NCI-H128 (cell line): ENCODE measurements around the gene SYT7.

Experiments
- DNase-seq: peaks from one replicate; lab custom pipeline; 2025; ENCODE audit not compliant: unreplicated experiment; lab: John Stamatoyannopoulos, UW

SYT7 gene

DNA sequence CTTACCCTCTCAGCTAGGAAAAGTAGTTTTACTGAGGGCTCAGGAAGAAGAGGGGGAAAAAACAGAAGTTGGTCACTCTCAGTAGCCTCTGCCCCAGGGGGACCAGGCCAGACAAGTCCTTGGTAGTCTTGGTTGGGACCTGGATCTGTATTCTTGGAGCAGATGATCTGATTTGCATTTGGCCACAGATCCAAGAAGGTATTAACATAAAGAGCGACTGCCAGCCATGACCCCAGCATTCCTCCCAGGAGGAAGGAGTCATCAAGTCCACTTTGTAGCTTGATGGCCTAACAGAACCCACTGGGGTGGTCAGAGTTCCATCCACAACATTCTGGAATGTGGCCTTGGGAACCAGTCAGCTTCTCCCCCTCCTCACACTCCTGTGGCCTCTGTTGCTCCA lies 78.4 kb downstream of the SYT7 start:
- DNase-seq = no peak

DNA sequence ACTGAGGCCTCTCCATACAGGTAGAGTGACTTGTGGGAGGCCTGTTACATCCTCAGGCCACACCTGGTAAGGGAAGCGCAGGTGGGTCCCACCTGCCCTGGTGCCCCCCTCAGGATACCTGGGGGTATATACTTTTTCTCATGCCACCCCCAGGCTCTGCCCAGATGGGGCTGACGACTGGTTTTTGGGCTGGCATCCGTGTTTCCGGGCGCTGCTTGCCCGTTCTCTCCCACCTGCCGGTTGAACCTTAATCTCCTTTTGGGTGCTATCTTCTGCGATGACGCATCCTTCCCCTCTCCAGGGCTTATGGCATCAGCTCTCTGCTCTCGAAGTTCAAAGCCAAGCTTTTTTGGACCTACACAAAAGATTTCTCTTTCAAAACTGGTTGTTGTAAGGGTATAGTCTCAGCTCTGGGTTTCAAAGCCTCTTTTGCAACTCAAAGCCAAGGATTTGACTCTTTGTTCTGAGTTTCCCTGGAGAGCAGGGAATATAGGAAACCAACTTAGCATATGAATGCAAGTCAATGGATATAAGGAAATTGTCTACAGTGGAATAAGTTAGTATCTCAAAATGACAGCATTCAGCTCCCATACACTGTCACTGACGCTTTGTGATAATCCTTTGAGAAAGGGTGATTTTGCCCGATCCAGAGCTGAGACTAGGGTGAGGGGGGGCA lies 80.9 kb downstream of the SYT7 start:
- DNase-seq = no peak

DNA sequence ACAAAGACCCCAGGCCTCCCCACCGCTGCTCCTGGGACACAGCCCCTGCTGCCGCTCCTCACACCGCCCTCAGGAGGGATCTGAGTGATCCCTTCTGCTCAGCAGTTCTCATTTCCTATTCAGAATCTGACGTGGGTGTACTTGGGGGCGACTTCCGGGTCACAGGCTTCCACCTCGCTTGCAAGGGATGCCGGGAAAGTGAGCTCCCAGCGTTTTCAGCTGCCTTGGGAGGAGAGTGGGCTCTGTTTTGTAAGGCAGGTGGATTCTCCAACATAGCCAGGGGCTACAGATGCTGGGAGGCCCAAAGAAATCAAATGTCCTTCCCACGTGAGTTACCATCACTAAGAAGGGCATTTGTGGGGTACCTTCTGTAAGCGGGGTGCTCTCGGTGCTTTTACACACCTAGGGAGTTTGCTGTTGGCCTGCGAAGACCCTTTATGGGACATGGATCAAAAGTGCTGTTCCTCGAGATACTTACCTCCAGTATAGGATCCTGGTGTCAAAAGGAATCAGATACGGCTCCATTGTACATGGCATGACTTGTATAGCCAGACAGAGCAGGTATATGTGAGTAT lies 82.0 kb downstream of the SYT7 start:
- no peak for DNase-seq

DNA sequence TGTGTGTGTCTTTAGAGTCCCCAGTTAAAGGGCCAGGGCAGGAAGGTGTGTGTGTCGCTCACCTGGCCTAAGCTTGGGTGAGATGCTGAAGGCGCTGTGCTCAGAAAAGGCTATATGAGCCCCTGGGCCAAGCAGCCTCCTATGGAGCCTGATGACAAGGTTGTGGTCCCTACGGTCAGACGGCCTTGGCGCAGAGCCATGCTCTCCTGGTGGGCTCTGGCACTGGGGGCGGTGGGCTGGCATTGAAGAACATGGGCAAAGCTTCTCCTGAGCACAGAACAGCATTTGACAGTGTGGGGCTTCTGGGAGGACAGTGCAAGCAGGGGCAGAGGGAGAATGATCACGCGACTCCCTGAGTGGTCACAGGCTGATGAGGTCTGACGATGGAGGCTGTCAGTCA lies 83.0 kb downstream of the SYT7 start:
- DNase-seq = no peak

DNA sequence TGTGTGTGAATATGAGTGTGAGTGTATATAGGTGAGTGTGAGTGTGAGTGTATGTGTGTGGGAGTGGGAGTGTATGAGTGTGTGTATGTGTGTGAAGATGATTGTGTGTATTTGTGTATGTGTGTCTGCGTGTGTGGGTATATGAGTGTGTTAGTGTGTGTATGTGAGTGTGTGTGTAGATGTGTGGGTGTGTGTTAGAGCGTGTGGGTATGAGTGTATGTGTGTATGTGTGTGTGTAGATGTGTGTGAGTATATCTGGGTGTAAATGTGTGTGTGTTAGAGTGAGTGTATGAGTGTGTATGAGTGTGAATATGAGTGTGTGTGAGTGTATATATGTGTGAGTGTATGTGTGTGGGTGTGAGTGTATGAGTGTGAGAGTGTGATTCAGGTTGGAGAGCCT lies 83.4 kb downstream of the SYT7 start:
- DNase-seq = no peak

DNA sequence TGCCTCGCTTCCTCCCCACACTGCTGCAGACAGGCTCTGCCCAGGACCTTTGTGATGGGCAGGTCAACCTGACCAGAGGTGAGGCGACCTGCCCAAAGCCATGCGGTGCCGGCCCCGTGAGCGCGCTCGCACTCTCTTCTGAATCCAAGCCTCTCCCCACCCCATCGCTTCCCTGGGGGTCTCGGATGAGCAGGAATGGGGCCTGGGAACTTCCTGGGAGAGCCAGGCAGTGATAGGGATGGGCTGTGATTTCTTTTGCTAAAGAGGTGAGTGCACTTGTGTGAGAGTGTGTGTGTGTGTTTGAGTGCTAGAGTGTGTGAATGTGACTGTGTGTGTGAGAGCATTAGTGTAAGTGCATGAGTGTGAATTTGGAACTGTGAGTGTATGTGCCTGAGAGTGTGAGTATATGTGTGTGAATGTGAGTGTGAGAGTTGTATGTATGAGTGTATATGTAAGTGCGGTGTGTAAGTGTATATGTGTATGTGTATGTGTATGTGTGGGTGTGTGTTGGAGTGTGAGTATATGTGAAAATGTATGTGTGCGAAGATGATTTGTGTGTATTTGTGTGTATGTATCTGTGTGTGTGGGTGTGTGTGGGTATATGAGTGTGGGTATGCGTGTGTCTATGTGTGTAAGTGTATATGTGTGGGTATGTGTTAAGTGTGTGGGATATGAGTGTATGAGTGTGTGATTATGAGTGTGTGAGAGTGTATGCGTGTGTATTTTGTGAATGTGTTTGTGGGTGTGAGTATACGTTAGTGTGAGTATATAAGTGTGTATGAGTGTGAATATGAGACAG lies 84.1 kb downstream of the SYT7 start:
- DNase-seq = no peak

DNA sequence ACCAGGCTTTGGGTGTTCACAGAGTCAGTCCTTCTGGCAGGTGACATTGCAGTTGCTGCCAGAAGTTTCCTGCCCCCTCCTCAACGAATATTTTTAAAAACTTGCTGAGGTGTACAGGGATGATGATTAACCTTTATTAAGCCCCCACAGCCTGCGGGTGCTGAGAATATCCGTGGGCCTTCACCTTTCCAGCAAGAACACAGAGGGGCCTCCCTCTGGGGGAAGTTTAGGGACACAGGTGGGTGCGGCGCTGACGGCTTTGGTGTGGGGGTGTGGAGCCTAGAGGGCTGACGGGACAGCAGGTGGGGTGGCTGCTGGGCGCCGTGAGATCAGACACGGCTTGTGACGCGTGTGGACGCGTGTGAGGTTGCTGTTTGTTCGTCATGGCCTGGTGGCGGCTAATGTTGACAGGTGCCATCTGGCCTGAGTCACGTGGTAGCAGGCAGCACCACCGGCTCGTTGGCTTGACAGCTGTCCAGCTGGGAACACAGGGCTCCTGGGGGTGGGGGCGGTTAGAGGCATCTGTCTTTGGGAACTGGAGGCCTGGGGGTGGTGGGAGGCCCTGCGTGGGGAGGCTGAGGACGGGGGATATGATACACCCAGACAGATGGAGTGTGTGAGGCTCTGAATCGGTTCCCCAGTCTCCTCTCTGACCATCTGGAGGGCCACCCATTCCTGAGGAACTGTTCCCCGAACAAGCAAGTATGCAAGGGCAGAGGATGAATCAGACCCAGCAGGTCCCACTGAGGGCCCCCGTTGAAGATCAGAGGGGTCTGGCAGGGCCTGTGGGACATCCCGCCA lies 84.9 kb downstream of the SYT7 start:
- DNase-seq = no peak

DNA sequence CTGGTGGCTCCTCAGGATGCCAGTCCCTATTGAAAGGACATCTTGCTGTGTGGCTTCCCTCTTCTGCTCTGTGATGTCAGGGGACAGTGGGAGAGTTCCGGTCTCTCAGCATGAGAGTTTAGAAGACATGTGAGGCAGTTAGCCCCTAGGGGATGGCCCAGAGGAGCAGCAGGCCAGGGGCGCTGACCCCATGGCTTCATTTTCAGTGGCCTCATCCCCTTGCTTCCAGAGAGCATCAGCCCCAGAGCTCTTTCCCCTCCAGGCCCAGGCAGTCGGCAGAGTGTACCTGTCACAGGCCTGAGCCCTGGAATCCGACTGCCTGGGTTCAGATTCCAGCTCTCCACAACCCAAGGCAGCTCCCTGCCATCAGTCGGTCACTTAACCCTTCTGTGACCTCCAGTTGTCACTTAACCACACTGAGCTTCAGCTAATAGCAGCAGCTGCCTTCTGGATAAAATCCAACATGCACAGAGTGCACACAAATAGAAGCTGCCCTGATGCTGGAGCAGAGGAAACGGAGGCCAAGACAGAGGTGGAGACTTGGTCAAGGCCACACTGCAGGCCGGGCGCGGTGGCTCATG lies 86.4 kb downstream of the SYT7 start:
- DNase-seq = no peak

DNA sequence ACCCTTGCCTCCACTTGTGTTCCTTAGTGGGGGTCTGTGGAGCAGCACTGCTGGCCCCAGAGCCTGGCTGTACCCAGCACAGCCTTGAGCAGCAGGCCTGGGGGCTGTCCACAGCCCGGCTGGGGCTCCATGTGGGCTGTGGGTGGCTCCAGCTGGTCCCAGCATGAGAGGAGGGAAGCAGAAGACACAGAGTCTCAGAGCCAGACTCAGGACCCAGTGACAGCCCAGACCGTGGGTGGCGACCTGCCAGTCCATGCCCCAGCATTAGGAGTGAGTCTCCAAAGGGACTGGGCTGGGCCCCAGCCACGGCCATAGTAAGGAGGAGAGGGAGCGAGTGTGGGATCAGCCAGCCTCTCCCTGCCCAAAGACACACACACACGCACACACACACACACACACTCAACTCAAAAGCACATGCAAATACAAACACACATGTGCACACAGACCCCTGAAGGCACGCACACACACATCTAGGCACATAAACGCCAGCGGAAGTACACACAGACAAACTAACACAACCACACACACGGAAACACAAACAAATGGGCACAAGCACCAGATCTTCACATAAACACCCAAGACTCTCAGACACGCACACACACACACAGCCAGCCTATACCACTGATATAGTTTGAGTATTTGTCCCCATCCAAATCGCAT lies 89.0 kb downstream of the SYT7 start:
- no peak for DNase-seq

DNA sequence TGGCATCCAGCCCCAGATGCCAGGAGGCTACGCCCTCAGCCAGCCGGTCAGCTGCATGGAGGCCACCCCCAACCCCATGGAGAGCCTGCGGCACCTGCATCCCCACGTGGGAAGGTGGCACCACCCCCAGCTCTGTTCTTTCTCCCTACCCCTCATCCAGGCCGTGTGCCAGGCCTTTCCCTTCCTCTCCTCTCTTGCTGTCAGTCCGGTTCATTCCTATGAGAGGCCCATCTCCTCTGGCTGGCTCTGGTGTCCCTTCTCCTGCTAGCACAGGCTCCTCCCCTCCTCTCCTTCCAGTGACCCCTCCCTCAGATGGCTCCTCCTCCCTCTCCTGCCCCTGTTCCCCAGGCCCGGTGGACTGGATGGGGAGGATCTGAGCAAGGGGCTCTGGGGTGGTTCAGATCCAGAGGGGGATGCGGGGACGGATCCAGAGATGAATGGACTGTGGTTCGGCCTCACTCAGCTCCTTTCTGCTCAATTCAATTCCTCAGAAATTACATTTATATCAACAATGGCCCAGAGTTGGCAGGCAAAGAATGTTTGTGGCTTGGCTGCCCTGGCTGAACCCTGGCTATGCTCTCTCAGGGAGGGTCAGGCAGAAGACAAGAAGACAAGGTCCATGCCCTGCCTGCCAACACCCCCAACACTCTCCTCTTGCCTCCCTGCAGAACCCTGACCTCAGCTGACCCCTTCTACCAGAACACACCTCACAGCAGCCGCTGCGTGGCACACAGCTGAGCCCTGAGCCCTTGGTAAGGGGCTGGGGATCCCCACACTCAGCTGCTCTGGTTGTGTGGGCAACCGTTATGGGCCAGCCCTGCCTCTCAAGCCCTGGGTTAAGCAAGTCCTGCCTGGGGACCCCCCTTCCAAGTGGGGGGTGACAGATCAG lies 90.8 kb downstream of the SYT7 start:
- no peak for DNase-seq

GRCh38 chr11:61488651-61489291 lies 92.1 kb downstream of the SYT7 start:
- no peak for DNase-seq

- DNase-seq = no peak
These were observed 93.4 kb downstream of the SYT7 start for GRCh38 chr11:61487342-61488025.

DNA sequence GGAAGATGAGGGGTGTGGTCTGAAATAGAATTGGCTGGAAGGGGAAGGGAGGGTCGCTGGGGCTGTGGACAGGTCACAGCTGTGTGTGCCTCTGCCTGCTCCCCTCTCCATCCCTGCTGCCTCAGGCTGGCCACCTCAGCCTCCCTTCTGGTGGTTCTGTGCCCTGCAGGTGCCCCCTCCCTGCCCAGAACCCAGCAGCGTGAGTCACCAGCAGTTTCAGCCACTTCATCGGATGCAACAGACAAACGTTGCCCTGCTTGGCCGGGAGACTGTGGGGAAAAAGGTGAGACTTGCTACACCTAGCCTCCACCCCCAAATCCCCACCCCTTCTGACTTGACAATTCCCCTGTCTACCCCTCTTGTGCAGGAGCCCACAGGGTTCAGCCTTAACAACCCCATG lies 94.1 kb downstream of the SYT7 start:
- no peak for DNase-seq

GRCh38 chr11:61486011-61486620 lies 94.8 kb downstream of the SYT7 start:
- no peak for DNase-seq

GRCh38 chr11:61485080-61485479 lies 95.8 kb downstream of the SYT7 start:
- DNase-seq = no peak

DNA sequence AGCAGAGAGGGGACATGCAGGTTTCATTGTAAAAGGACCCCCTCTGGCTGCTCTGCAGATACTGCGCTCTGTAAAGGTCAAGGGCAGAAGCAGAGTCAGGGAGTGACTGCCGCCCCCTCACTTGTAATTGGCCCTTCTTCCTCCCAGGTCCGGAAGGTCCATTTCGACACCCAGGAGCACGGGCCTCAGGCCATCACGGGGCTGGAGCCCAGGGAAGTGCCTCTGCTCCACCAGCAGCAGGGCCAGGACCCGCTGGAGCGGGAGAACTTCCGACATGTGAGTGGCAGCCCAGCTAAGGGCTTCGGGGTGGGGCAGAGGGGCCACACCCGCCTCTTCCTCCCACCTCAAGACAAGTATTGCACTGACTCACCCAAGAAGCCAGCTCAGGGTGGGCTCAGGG lies 96.3 kb downstream of the SYT7 start:
- DNase-seq = no peak

DNA sequence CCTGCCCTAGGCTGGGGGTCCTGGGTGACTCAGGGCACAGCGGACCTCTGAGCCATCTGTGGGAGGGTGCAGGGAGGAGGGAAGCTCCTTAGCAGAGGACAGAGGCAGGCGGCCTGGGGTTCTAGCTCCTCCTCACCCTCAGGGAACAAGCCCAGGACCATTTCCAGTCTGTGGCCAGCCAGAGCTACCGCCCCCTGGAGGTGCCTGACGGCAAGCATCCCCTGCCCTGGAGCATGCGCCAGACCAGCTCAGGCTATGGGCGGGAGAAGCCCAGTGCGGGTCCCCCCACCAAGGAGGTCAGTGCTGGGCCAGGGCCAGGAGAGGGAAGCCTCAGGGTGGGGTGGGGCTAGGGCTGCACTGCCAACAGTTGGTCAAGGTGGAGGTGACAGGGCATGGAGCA lies 98.4 kb downstream of the SYT7 start:
- DNase-seq = no peak

DNA sequence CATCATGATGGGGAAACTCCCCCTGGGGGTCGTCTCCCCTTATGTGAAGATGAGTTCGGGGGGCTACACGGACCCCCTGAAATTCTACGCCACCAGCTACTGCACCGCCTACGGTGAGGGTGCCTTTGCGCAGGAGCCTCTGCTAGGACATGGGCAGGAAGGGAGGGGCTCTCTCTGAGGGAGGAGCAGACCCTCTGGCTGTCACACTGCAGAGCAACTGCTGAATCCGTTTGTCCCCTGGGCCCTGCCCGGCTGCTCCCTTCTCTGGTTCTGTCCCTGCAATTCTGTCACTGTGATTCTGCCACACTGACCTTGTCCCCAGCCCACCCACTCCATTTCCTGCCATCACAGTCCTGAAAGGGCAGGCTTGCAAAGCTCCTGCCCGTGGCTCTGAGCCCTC lies 99.1 kb downstream of the SYT7 start:
- no peak for DNase-seq
